K562 (cell line): ENCODE data around the gene CCDC69. TPM values are rescaled to one million over a fixed set of nuclear protein-coding genes. Genes with fewer than 3 reads are reported as not detected.

Experiments used
- ATAC-seq: fragments of 200-7000 bp; cut with Tn5 transposase; 3 replicates; pipeline ENCODE4 v1.9.1; 2020; ENCODE audit warnings: moderate library complexity
- BruUV-seq: library from RNA; stranded (reverse); fragments of 400-500 nt; replicated peaks from 2 replicates; lab custom pipeline; 2021; lab: Mats Ljungman, UMichigan
- CTCF ChIA-PET: fragments of 300-600 bp; formaldehyde crosslinking; extraction: SDS; loops from one replicate; lab custom pipeline; 2021; ENCODE audit warnings: low intra/inter-chr PET ratio; lab: Yijun Ruan, JAX
- POLR2A ChIA-PET: fragments of 300-600, 350-650 bp; sonication (Branson Sonifier 250); formaldehyde crosslinking; extraction: SDS; loops from one replicate; lab custom pipeline; 2021; ENCODE audit warnings: antibody characterized with exemption, inconsistent platforms; lab: Yijun Ruan, JAX
- DNase-seq, 4 experiments: peaks; one replicate each; pipeline versions ENCODE4 v3.0.0 to v3.0.0-alpha.2; 2011 to 2018; ENCODE audit warnings: low spot score in 3 of 4, mixed read lengths in 3 of 4; ENCODE audit errors: extremely low read depth in 1 of 4
- FAIRE-seq: peaks from 2 replicates; lab custom pipeline; 2011; peaks lifted over from hg19 to GRCh38; lab: Jason Lieb, UNC
- H2AFZ ChIP-seq: 2 replicates; pipeline ENCODE4 v1.6.0; 2011; ENCODE audit warnings: low read depth, low read length, control low read depth, inconsistent platforms
- H3K27ac ChIP-seq: fragments of 200-600 bp; 3 replicates; pipeline ENCODE4 v1.8.0; 2011; ENCODE audit warnings: low read depth, mild to moderate bottlenecking, control low read depth, inconsistent platforms, low read length, moderate library complexity, mixed read lengths; ENCODE audit errors: extremely low read depth
- H3K27me3 ChIP-seq, 2 experiments: fragments of 300-600 bp in 1 of 2; 2 replicates in 1 of 2; 3 replicates in 1 of 2; pipeline versions ENCODE4 v1.6.0 to v1.8.0; 2011; ENCODE audit warnings: inconsistent platforms in 2 of 2, low read length in 2 of 2, mild to moderate bottlenecking in 1 of 2, mixed read lengths in 1 of 2, moderate library complexity in 1 of 2; ENCODE audit not compliant: control insufficient read depth in 2 of 2, insufficient read depth in 2 of 2
- H3K36me3 ChIP-seq: fragments of 300-600 bp; 3 replicates; pipeline ENCODE4 v1.8.0; 2011; ENCODE audit warnings: mild to moderate bottlenecking, low read length, inconsistent platforms; ENCODE audit not compliant: control insufficient read depth, insufficient read depth
- H3K4me1 ChIP-seq, 2 experiments: fragments of 200-600 bp in 1 of 2; replicated peaks in 1 of 2; 2 replicates in 1 of 2; 3 replicates in 1 of 2; pipeline versions ENCODE4 v1.5.1 to v1.8.0; 2011; ENCODE audit warnings: inconsistent platforms in 2 of 2, low read length in 2 of 2, mild to moderate bottlenecking in 1 of 2, mixed read lengths in 1 of 2, moderate library complexity in 1 of 2; ENCODE audit not compliant: control insufficient read depth in 2 of 2, insufficient read depth in 2 of 2
- H3K4me2 ChIP-seq: 2 replicates; pipeline ENCODE4 v1.6.1; 2011; ENCODE audit warnings: low read length, control low read depth, inconsistent platforms, mixed read lengths; ENCODE audit not compliant: insufficient read depth
- H3K4me3 ChIP-seq: fragments of 200-600 bp; sonication (generic), shearing (Covaris generic); 2 replicates; pipeline ENCODE4 v1.5.1; 2016; ENCODE audit warnings: control low read depth, inconsistent platforms
- H3K79me2 ChIP-seq: fragments of 200-600 bp; 3 replicates; pipeline ENCODE4 v1.8.0; 2011; ENCODE audit warnings: low read length, inconsistent platforms; ENCODE audit not compliant: control insufficient read depth, insufficient read depth
- H3K9ac ChIP-seq, 2 experiments: 2 replicates each; pipeline versions ENCODE4 v1.6.0 to v1.6.1; 2011; ENCODE audit warnings: low read depth in 2 of 2, low read length in 2 of 2, control low read depth in 1 of 2, inconsistent platforms in 1 of 2, mild to moderate bottlenecking in 1 of 2, mixed read lengths in 1 of 2; ENCODE audit not compliant: insufficient read depth in 1 of 2
- H3K9me1 ChIP-seq: one replicate; pipeline ENCODE4 v1.6.0; 2011; ENCODE audit warnings: inconsistent platforms, mild to moderate bottlenecking, low read length, moderate library complexity; ENCODE audit not compliant: control insufficient read depth, insufficient read depth
- H3K9me3 ChIP-seq: replicated peaks from 2 replicates; pipeline ENCODE4 v1.5.1; 2011; ENCODE audit warnings: low read depth, low read length, inconsistent platforms; ENCODE audit not compliant: control insufficient read depth, insufficient read depth
- H4K20me1 ChIP-seq: replicated peaks from 2 replicates; pipeline ENCODE4 v1.6.1; 2011; ENCODE audit warnings: low read length, inconsistent platforms, mixed read lengths; ENCODE audit not compliant: control insufficient read depth, insufficient read depth
- NFIC ChIP-seq: fragments of 450-650 bp; IDR thresholded peaks from 2 replicates; pipeline ENCODE4 v1.6.1; 2017; ENCODE audit warnings: mild to moderate bottlenecking, inconsistent platforms
- TEAD1 ChIP-seq, 2 experiments: fragments of 450-650 bp in 1 of 2; sonication (generic) in 1 of 2; formaldehyde crosslinking; IDR thresholded peaks; 2 replicates each; pipeline versions ENCODE4 v1.4.0 to v1.8.0; 2020 to 2022; ENCODE audit warnings: mild to moderate bottlenecking in 2 of 2, missing genetic modification reagents in 1 of 2
- ZNF431 ChIP-seq: sonication (generic); formaldehyde crosslinking; IDR thresholded peaks from 2 replicates; pipeline ENCODE4 v1.8.0; 2022; ENCODE audit warnings: mild to moderate bottlenecking, missing genetic modification reagents
- WGBS: fragments of 100-300 bp; shearing (Covaris generic); methylation state at CpG from one replicate; pipeline ENCODE4 v1.1.6; 2016; ENCODE audit warnings: low coverage, mixed read lengths; ENCODE audit not compliant: insufficient coverage; ENCODE audit errors: missing lambda C conversion rate; 5-methylcytosine and 5-hydroxymethylcytosine counted together
- in situ Hi-C: fragments of 300-500 bp; cut with MboI; formaldehyde crosslinking; loops from 4 replicates; pipeline ENCODE4 v1.15.0; 2018; ENCODE audit warnings: inconsistent platforms, mixed read lengths
- intact Hi-C: fragments of 100-400 bp; cut with micrococcal nuclease; formaldehyde crosslinking; loops from 2 replicates; pipeline ENCODE4 v1.14.2; 2022
- polyA plus RNA-seq, 8 experiments: library from polyadenylated mRNA; depleted of rRNA in 4 of 8; stranded (reverse) in 5 of 8; unstranded in 3 of 8; fragments of >200 nt; fragmentation: Nextera tagmentation in 2 of 8; fragmentation: Illumina TruSeq in 1 of 8; extraction: Ambion mirVana in 2 of 8; extraction: Trizol in 1 of 8; gene quantifications; 2 replicates each; pipeline versions ENCODE4 v1.2.1 to v1.2.3, GENCODE V29; 2011 to 2014; ENCODE audit warnings: inconsistent platforms in 1 of 8, missing spikeins in 1 of 8
- total RNA-seq, 7 experiments: library from RNA; depleted of rRNA in 6 of 7; stranded (reverse); fragments of >200 nt in 6 of 7; fragmentation: Illumina TruSeq in 2 of 7; extraction: Trizol in 2 of 7; gene quantifications; 2 replicates each; pipeline versions ENCODE4 v1.2.1 to v1.2.3, GENCODE V29; 2011 to 2021; ENCODE audit warnings: low replicate concordance in 1 of 7
- TF ChIP-seq, protein P1 (sequence below), 3 experiments: IDR thresholded peaks in 2 of 3; conservative IDR thresholded peaks in 1 of 3; 2 replicates each; pipeline ENCODE4 v1.5.1; 2011 to 2012; ENCODE audit warnings: low read length in 3 of 3, mild to moderate bottlenecking in 3 of 3, control low read depth in 2 of 3, improper control_type of control experiment in 1 of 3, inconsistent platforms in 1 of 3, low read depth in 1 of 3, mixed read lengths in 1 of 3, moderate library complexity in 1 of 3; ENCODE audit not compliant: insufficient read depth in 2 of 3
- TF ChIP-seq, protein P2 (sequence below): sonication (generic); formaldehyde crosslinking; IDR thresholded peaks from 2 replicates; pipeline ENCODE4 v1.4.0; 2020; ENCODE audit warnings: mild to moderate bottlenecking, missing genetic modification reagents

The CCDC69 gene
- total and polyA plus RNA-seq, 9 of the 15 experiments (the other 6 are each of a cell fraction or from before 2014, with no cell fraction given) = 0.65 to 12.2 (median 7.6) TPM

- H3K27me3 ChIP-seq = no peaks in the 10 kb centered on the region
- no peaks in the 10 kb centered on the region for H3K9me3 ChIP-seq
- no peak overlapping the region for H3K4me3 ChIP-seq
- ChIA-PET POLR2A (no interaction called here), CTCF (no interaction called here)
- no peak overlapping the region for H3K9ac ChIP-seq
- intact Hi-C loops (no loop called here), in situ Hi-C loops (no loop called here)
- no peak overlapping the region for H3K4me2 ChIP-seq
- TF ChIP-seq TEAD1 (CRISPR knock-in tag; IDR thresholded peaks at IDR 0.05) (no peak), ZNF431 (no peak), NFIC (peak; percentile 30; the same call in 1 of the 2 replicates)
- TF ChIP-seq, protein P1, sequence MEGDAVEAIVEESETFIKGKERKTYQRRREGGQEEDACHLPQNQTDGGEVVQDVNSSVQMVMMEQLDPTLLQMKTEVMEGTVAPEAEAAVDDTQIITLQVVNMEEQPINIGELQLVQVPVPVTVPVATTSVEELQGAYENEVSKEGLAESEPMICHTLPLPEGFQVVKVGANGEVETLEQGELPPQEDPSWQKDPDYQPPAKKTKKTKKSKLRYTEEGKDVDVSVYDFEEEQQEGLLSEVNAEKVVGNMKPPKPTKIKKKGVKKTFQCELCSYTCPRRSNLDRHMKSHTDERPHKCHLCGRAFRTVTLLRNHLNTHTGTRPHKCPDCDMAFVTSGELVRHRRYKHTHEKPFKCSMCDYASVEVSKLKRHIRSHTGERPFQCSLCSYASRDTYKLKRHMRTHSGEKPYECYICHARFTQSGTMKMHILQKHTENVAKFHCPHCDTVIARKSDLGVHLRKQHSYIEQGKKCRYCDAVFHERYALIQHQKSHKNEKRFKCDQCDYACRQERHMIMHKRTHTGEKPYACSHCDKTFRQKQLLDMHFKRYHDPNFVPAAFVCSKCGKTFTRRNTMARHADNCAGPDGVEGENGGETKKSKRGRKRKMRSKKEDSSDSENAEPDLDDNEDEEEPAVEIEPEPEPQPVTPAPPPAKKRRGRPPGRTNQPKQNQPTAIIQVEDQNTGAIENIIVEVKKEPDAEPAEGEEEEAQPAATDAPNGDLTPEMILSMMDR (IDR thresholded peaks at IDR 0.05 in 2 of 3, conservative IDR thresholded peaks at IDR 0.05 in 1 of 3; ENCODE audit: insufficient read depth in 2 of 3, low read depth in 1 of 3, low read length in 3 of 3) = no peak
- TF ChIP-seq, protein P2, sequence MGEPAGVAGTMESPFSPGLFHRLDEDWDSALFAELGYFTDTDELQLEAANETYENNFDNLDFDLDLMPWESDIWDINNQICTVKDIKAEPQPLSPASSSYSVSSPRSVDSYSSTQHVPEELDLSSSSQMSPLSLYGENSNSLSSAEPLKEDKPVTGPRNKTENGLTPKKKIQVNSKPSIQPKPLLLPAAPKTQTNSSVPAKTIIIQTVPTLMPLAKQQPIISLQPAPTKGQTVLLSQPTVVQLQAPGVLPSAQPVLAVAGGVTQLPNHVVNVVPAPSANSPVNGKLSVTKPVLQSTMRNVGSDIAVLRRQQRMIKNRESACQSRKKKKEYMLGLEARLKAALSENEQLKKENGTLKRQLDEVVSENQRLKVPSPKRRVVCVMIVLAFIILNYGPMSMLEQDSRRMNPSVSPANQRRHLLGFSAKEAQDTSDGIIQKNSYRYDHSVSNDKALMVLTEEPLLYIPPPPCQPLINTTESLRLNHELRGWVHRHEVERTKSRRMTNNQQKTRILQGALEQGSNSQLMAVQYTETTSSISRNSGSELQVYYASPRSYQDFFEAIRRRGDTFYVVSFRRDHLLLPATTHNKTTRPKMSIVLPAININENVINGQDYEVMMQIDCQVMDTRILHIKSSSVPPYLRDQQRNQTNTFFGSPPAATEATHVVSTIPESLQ = no peak
- no peaks in the 10 kb centered on the region for H3K9me1 ChIP-seq
- no TSS peak for BruUV-seq
- FAIRE-seq (no peak), DNase-seq (no peak), ATAC-seq (no peak)
- no peaks in the 10 kb centered on the region for H4K20me1 ChIP-seq
- peaks cover 9% of the 10 kb centered on the region; the same call in 1 of the 3 replicates for H3K36me3 ChIP-seq
- H3K79me2 ChIP-seq = no peaks in the 10 kb centered on the region
- no peak overlapping the region for H3K27ac ChIP-seq
- H2AFZ ChIP-seq = no peak overlapping the region
- 88% methylated on average over 3 of the region's 3 CpGs for WGBS
- no peaks in the 10 kb centered on the region for H3K4me1 ChIP-seq
These were observed 38.6 kb upstream of the CCDC69 start for GRCh38 chr5:151262532-151262931.
